Natural killer cell (primary cell): ENCODE data around the gene RNASE2. TPM values are rescaled to one million over a fixed set of nuclear protein-coding genes. Genes with fewer than 3 reads are reported as not detected.
"Not testable (repeated sequence)": the region's sequence is repeated elsewhere in the genome, so short reads cannot be mapped to it uniquely, and the experiment has no call there.

ENCODE experiments used
- ATAC-seq, 3 donors: fragments of 150-1000 bp in 2 of 3; fragments of 200-7000 bp in 1 of 3; cut with Tn5 transposase; 1 replicate in 1 of 3; 2 replicates in 2 of 3; pipeline ENCODE4 v1.10.0; 2021; ENCODE audit warnings: mild to moderate bottlenecking in 2 of 3, moderate library complexity in 2 of 3
- DNase-seq, 2 donors: peaks; one replicate each; pipeline versions ENCODE4 v3.0.0 to v3.0.0-alpha.2; 2013 to 2021; ENCODE audit warnings: mixed read lengths in 1 of 2
- H3K27ac ChIP-seq: one replicate; pipeline ENCODE4 v1.5.1; 2013; ENCODE audit warnings: mild to moderate bottlenecking, low read length
- H3K27me3 ChIP-seq: one replicate; pipeline ENCODE4 v1.6.1; 2013; ENCODE audit warnings: low read length; ENCODE audit not compliant: control insufficient read depth, insufficient read depth
- H3K36me3 ChIP-seq: one replicate; pipeline ENCODE4 v1.6.1; 2013; ENCODE audit warnings: low read length; ENCODE audit not compliant: control insufficient read depth, insufficient read depth
- H3K4me1 ChIP-seq: one replicate; pipeline ENCODE4 v1.6.1; 2013; ENCODE audit warnings: low read length; ENCODE audit not compliant: control insufficient read depth, insufficient read depth
- H3K4me3 ChIP-seq: one replicate; pipeline ENCODE4 v1.5.1; 2013; ENCODE audit warnings: low read length
- H3K9me3 ChIP-seq: one replicate; pipeline ENCODE4 v1.6.1; 2013; ENCODE audit warnings: low read length; ENCODE audit not compliant: control insufficient read depth, insufficient read depth
- H3K27ac Mint-ChIP-seq, 2 donors: one replicate each; pipeline ENCODE4 v1.8.0; 2022; ENCODE audit warnings: mild to moderate bottlenecking in 2 of 2, mixed read lengths in 2 of 2, moderate library complexity in 1 of 2
- H3K27me3 Mint-ChIP-seq, 2 donors: one replicate each; pipeline ENCODE4 v1.8.0; 2022; ENCODE audit warnings: low read depth in 2 of 2, mixed read lengths in 2 of 2
- H3K36me3 Mint-ChIP-seq: one replicate; pipeline ENCODE4 v1.8.0; 2022; ENCODE audit warnings: mixed read lengths
- H3K4me1 Mint-ChIP-seq, 2 donors: one replicate each; pipeline ENCODE4 v1.8.0; 2022; ENCODE audit warnings: mixed read lengths in 2 of 2
- H3K4me3 Mint-ChIP-seq: one replicate; pipeline ENCODE4 v1.8.0; 2022; ENCODE audit warnings: mild to moderate bottlenecking, moderate library complexity, mixed read lengths
- H3K9me3 Mint-ChIP-seq, 2 donors: one replicate each; pipeline ENCODE4 v1.8.0; 2022; ENCODE audit warnings: mixed read lengths in 2 of 2
- WGBS: methylation state at CpG from one replicate; pipeline ENCODE4 v1.1.7; 2013; ENCODE audit warnings: missing lambda C conversion rate; ENCODE audit not compliant: insufficient coverage; 5-methylcytosine and 5-hydroxymethylcytosine counted together
- intact Hi-C: fragments of 100-400 bp; cut with micrococcal nuclease; formaldehyde crosslinking; loops from one replicate; pipeline ENCODE4 v1.14.2; 2022
- total RNA-seq, 4 donors: library from RNA; stranded (reverse); fragments of 120-200 nt in 1 of 4; gene quantifications; one replicate each; pipeline versions ENCODE4 v1.2.3 to v1.2.4, GENCODE V29; 2013 to 2022
- TF ChIP-seq, protein P1 (sequence below): fragments of 200-600 bp; IDR thresholded peaks from one replicate; pipeline ENCODE4 v1.8.0; 2022; ENCODE audit warnings: antibody characterized with exemption

RNASE2 gene
- total RNA-seq, 3 donors from 2014 or later (not counting 1 experiment from before 2014, with no cell fraction given): 2.2 to 53.6 TPM; not detected in 1

DNA sequence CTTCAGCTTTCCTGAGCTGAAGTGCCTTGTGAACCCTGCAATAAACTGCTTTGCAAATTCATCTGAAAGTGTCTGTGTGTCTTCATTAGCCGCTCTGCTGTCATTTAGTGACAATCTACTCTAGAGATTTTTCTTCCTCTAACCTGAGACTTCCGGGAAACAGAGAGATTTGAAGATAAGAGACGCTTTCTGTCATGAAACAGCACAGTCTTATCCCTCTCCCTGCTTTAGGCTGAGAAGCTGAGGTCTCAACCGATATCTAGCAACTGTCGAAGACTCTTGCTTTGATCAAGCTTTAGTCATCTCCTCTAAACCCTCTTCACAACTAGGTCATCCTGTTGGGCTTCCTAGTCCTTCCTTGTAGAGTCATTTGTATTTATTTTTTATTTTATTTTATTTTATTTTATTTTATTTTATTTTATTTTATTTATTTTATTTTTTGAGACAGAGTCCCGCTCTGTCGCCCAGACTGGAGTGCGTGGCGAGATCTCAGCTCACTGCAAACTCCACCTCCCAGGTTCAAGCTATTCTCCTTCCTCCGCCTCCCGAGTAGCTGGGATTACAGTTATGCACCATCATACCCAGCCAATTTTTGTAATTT, 1.2 kb downstream of the RNASE2 start:
- TF ChIP-seq, protein P1, sequence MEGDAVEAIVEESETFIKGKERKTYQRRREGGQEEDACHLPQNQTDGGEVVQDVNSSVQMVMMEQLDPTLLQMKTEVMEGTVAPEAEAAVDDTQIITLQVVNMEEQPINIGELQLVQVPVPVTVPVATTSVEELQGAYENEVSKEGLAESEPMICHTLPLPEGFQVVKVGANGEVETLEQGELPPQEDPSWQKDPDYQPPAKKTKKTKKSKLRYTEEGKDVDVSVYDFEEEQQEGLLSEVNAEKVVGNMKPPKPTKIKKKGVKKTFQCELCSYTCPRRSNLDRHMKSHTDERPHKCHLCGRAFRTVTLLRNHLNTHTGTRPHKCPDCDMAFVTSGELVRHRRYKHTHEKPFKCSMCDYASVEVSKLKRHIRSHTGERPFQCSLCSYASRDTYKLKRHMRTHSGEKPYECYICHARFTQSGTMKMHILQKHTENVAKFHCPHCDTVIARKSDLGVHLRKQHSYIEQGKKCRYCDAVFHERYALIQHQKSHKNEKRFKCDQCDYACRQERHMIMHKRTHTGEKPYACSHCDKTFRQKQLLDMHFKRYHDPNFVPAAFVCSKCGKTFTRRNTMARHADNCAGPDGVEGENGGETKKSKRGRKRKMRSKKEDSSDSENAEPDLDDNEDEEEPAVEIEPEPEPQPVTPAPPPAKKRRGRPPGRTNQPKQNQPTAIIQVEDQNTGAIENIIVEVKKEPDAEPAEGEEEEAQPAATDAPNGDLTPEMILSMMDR: no peak
- DNase-seq (peak in 1 of 2 donors; percentile 18), ATAC-seq (no peak)
- no peaks in the 10 kb centered on the region for H3K36me3 ChIP-seq
- no peak overlapping the region for H3K27ac ChIP-seq
- Mint-ChIP-seq H3K4me1 (peaks cover 9 to 13% of the 10 kb centered on the region in 2 donors), H3K27me3 (peaks cover 31 to 32% of the 10 kb centered on the region in 2 donors), H3K4me3 (no peak overlapping the region), H3K9me3 (no peaks in the 10 kb centered on the region), H3K27ac (no peak overlapping the region), H3K36me3 (no peaks in the 10 kb centered on the region)
- intact Hi-C loops: no loop called here
- H3K9me3 ChIP-seq: no peaks in the 10 kb centered on the region
- 83% methylated on average over 11 of the region's 11 CpGs for WGBS
- no peaks in the 10 kb centered on the region for H3K4me1 ChIP-seq
- no peak overlapping the region for H3K4me3 ChIP-seq
- H3K27me3 ChIP-seq: no peaks in the 10 kb centered on the region

DNA sequence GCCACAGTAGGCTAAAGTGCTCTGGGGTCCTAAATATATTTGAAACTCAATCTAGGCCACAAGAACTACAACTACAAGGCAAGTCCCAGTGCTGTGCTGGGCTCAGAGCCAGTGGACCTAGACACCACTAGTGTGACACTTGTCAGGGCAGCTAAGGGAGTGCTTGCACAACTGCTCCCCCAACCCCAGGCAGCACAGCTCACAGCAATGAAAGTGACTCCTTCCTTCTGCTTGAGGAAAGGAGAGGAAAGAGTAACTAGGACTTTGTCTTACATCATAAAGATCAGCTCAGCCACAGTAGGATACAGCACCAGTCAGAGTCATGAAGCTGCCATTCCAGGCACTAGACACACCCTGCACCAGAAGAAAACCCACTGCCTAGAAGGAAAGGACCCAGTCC, 3.7 kb downstream of the RNASE2 start:
- H3K9me3 ChIP-seq, H3K36me3 ChIP-seq, H3K4me1 ChIP-seq, H3K27me3 ChIP-seq, ATAC-seq, intact Hi-C loops, H3K27ac ChIP-seq, DNase-seq, H3K36me3 Mint-ChIP-seq, H3K9me3 Mint-ChIP-seq, H3K27ac Mint-ChIP-seq, H3K4me3 Mint-ChIP-seq, H3K4me3 ChIP-seq: not testable (repeated sequence)
- H3K27me3 Mint-ChIP-seq: peaks cover 33 to 39% of the 10 kb centered on the region in 2 donors
- H3K4me1 Mint-ChIP-seq: peaks cover 13 to 18% of the 10 kb centered on the region in 2 donors

DNA sequence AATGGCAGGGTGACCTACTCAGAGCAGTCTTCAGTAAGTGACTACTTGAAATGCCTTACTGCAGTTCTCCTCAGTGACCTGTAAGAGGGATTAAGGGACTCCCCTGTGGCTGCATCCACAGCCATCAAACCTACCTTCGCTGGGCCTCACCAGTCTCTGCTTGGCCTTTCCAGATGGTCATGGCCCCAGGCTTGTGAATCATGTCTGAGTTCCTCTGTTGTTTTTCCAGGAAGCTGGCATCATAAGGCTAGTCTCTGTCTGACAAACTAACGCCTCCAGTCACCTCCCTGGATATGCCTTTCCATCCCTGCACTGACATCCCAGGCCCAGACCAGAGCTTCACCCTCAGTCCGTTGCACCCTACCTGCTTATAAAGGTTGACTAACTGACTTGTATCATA, 14.0 kb downstream of the RNASE2 start:
- H3K27me3 Mint-ChIP-seq: peaks cover 33 to 56% of the 10 kb centered on the region in 2 donors
- Histone ChIP-seq H3K4me3 (no peak overlapping the region), H3K27ac (no peak overlapping the region), H3K36me3 (no peaks in the 10 kb centered on the region), H3K9me3 (no peaks in the 10 kb centered on the region), H3K27me3 (peaks cover 8% of the 10 kb centered on the region), H3K4me1 (peaks cover 14% of the 10 kb centered on the region)
- H3K36me3 Mint-ChIP-seq: no peaks in the 10 kb centered on the region
- H3K9me3 Mint-ChIP-seq: no peaks in the 10 kb centered on the region
- WGBS: 84% methylated on average over 3 of the region's 3 CpGs
- no peak overlapping the region for H3K4me3 Mint-ChIP-seq
- peaks cover 15 to 18% of the 10 kb centered on the region in 2 donors for H3K4me1 Mint-ChIP-seq
- intact Hi-C loops: no loop called here
- TF ChIP-seq, protein P1: no peak
- DNase-seq: no peak
- no peak for ATAC-seq
- no peak overlapping the region for H3K27ac Mint-ChIP-seq

DNA sequence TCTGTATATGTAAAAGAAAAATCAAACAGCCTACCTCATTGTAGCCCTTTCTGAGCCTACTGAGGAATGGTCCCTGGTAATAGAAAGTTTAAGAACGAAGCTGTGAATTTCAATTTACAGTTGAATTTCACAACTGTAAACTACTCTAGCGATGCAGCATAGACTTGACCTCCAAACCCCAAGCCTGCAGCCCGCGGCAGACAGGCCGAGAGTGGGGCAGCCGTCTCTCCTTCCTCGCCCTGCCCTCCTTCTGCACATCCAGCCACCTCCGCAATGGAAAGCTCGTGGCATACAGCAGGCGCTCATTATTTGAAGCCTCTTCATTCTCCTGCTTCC, 15.3 kb downstream of the RNASE2 start:
- peak in 2 of 3 donors; percentile 2 to 6 for ATAC-seq
- H3K4me3 Mint-ChIP-seq: peak overlapping the region; percentile 89
- no peaks in the 10 kb centered on the region for H3K36me3 Mint-ChIP-seq
- DNase-seq: no peak
- intact Hi-C loops: no loop called here
- H3K4me1 Mint-ChIP-seq: peaks cover 15 to 18% of the 10 kb centered on the region in 2 donors
- H3K27ac Mint-ChIP-seq: peak overlapping the region in 1 of 2 donors; percentile 87
- WGBS: 33% methylated on average over 10 of the region's 10 CpGs
- H3K27me3 ChIP-seq: peaks cover 8% of the 10 kb centered on the region
- no peak overlapping the region for H3K27ac ChIP-seq
- TF ChIP-seq, protein P1: no peak
- H3K4me1 ChIP-seq: peaks cover 14% of the 10 kb centered on the region
- no peaks in the 10 kb centered on the region for H3K9me3 Mint-ChIP-seq
- H3K36me3 ChIP-seq: no peaks in the 10 kb centered on the region
- H3K4me3 ChIP-seq: peak overlapping the region; percentile 80
- H3K9me3 ChIP-seq: no peaks in the 10 kb centered on the region
- H3K27me3 Mint-ChIP-seq: peaks cover 29 to 48% of the 10 kb centered on the region in 2 donors
